GM12878 (cell line): ENCODE measurements around the gene LRRC15.

ENCODE experiments used
- ATF3 ChIP-seq: IDR thresholded peaks from 2 replicates; pipeline ENCODE4 v1.6.1; 2011; ENCODE audit warnings: low read depth, mild to moderate bottlenecking, low read length, moderate library complexity, borderline replicate concordance; ENCODE audit errors: extremely low read depth
- CTCF ChIP-seq, 3 experiments: IDR thresholded peaks in 2 of 3; conservative IDR thresholded peaks in 1 of 3; 2 replicates each; pipeline ENCODE4 v1.5.1; 2011; ENCODE audit warnings: low read depth in 3 of 3, low read length in 3 of 3, mild to moderate bottlenecking in 3 of 3, control low read depth in 2 of 3, moderate library complexity in 2 of 3, inconsistent platforms in 1 of 3, mixed read lengths in 1 of 3; ENCODE audit not compliant: control insufficient read depth in 2 of 3, insufficient read depth in 1 of 3; ENCODE audit errors: extremely low read depth in 1 of 3
- EP300 ChIP-seq, 2 experiments: fragments of 150-350 bp in 1 of 2; IDR thresholded peaks; 2 replicates each; pipeline ENCODE4 v1.6.1; 2011 to 2012; ENCODE audit warnings: low read depth in 2 of 2, low read length in 2 of 2, borderline replicate concordance in 1 of 2, improper control_type of control experiment in 1 of 2, inconsistent platforms in 1 of 2; ENCODE audit not compliant: control insufficient read depth in 1 of 2
- JUNB ChIP-seq: IDR thresholded peaks from 2 replicates; pipeline ENCODE4 v1.6.1; 2016; ENCODE audit warnings: antibody characterized with exemption, mild to moderate bottlenecking
- MXI1 ChIP-seq: fragments of 150-350 bp; IDR thresholded peaks from 2 replicates; pipeline ENCODE4 v1.6.1; 2011; ENCODE audit warnings: low read depth, mild to moderate bottlenecking, inconsistent platforms, low read length, improper control_type of control experiment
- POLR2A ChIP-seq: IDR thresholded peaks from 2 replicates; pipeline ENCODE4 v1.6.1; 2011; ENCODE audit warnings: low read depth, mild to moderate bottlenecking, low read length
- TF ChIP-seq, protein P1 (sequence below): IDR thresholded peaks from 2 replicates; pipeline ENCODE4 v1.6.1; 2011; ENCODE audit warnings: borderline replicate concordance, low read depth, mild to moderate bottlenecking, moderate library complexity, mixed read lengths, low read length; ENCODE audit not compliant: insufficient read depth; ENCODE audit errors: extremely low read length

- TF ChIP-seq ATF3 (no peak), CTCF (IDR thresholded peaks at IDR 0.05 in 2 of 3, conservative IDR thresholded peaks at IDR 0.05 in 1 of 3; ENCODE audit: control insufficient read depth in 2 of 3, extremely low read depth in 1 of 3, insufficient read depth in 1 of 3, low read depth in 3 of 3, low read length in 3 of 3) (no peak), MXI1 (no peak), EP300 (IDR thresholded peaks at IDR 0.05; ENCODE audit: borderline replicate concordance in 1 of 2, control insufficient read depth in 1 of 2, low read depth in 2 of 2, low read length in 2 of 2) (no peak), JUNB (no peak), POLR2A (no peak)
- TF ChIP-seq, protein P1, sequence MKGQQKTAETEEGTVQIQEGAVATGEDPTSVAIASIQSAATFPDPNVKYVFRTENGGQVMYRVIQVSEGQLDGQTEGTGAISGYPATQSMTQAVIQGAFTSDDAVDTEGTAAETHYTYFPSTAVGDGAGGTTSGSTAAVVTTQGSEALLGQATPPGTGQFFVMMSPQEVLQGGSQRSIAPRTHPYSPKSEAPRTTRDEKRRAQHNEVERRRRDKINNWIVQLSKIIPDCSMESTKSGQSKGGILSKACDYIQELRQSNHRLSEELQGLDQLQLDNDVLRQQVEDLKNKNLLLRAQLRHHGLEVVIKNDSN: no peak
Measured at GRCh38 chr3:194332858-194333211, 36.7 kb downstream of the LRRC15 start.
